HepG2 (cell line): Measurements from ENCODE around the gene PRR22. TPM values are rescaled to one million over a fixed set of nuclear protein-coding genes. Genes with fewer than 3 reads are reported as not detected.
A peak's percentile ranks its signal among the peaks of the same experiment; 100 is the strongest.

Source experiments
- ATAC-seq: fragments of 200-7000 bp; cut with Tn5 transposase; 3 replicates; pipeline ENCODE4 v1.9.1; 2020; ENCODE audit warnings: mild to moderate bottlenecking, moderate library complexity
- BruUV-seq: library from RNA; stranded (reverse); fragments of 400-500 nt; replicated peaks from 2 replicates; lab custom pipeline; 2021; lab: Mats Ljungman, UMichigan
- CTCF ChIA-PET: fragments of 300-600 bp; formaldehyde crosslinking; extraction: SDS; loops from one replicate; lab custom pipeline; 2021; ENCODE audit warnings: low total read pairs, inconsistent platforms, low intra/inter-chr PET ratio; lab: Yijun Ruan, JAX
- POLR2A ChIA-PET: fragments of 350-600 bp; sonication (Branson Sonifier 250); formaldehyde crosslinking; loops from one replicate; lab custom pipeline; 2020; ENCODE audit warnings: antibody characterized with exemption, inconsistent platforms; lab: Yijun Ruan, JAX
- DNase-seq: peaks from one replicate; pipeline ENCODE4 v3.0.0-alpha.2; 2015; ENCODE audit warnings: low spot score
- FAIRE-seq: peaks from 3 replicates; lab custom pipeline; 2011; peaks lifted over from hg19 to GRCh38; lab: Jason Lieb, UNC
- H2AFZ ChIP-seq: one replicate; pipeline ENCODE4 v1.6.1; 2011; ENCODE audit warnings: low read length, inconsistent platforms
- H3K27ac ChIP-seq: fragments of 300-600 bp; 3 replicates; pipeline ENCODE4 v1.8.0; 2011; ENCODE audit warnings: mixed run types, mild to moderate bottlenecking, mixed read lengths, low read length, inconsistent platforms; ENCODE audit not compliant: insufficient read depth; ENCODE audit errors: extremely low read length
- H3K27me3 ChIP-seq, 2 experiments: fragments of 200-600 bp in 1 of 2; 2 replicates in 1 of 2; 3 replicates in 1 of 2; pipeline versions ENCODE4 v1.6.0 to v1.8.0; 2011; ENCODE audit warnings: low read length in 2 of 2, mild to moderate bottlenecking in 2 of 2, moderate library complexity in 2 of 2, inconsistent platforms in 1 of 2; ENCODE audit not compliant: insufficient read depth in 2 of 2, control insufficient read depth in 1 of 2
- H3K36me3 ChIP-seq, 2 experiments: fragments of 200-600 bp in 1 of 2; replicated peaks in 1 of 2; 2 replicates in 1 of 2; 3 replicates in 1 of 2; pipeline versions ENCODE4 v1.5.1 to v1.8.0; 2011; ENCODE audit warnings: low read length in 2 of 2, inconsistent platforms in 1 of 2; ENCODE audit not compliant: insufficient read depth in 2 of 2, control insufficient read depth in 1 of 2
- H3K4me1 ChIP-seq: 2 replicates; pipeline ENCODE4 v1.5.1; 2012; ENCODE audit warnings: low read length, inconsistent platforms; ENCODE audit not compliant: insufficient read depth
- H3K4me2 ChIP-seq: 2 replicates; pipeline ENCODE4 v1.6.0; 2011; ENCODE audit warnings: low read depth, low read length, inconsistent platforms
- H3K4me3 ChIP-seq, 3 experiments: fragments of 200-600 bp in 1 of 3; sonication (generic), shearing (Covaris generic) in 1 of 3; replicated peaks in 1 of 3; 2 replicates each; pipeline ENCODE4 v1.5.1; 2011 to 2016; ENCODE audit warnings: low read length in 3 of 3, inconsistent platforms in 2 of 3, low read depth in 2 of 3, mild to moderate bottlenecking in 2 of 3, control low read depth in 1 of 3, mixed read lengths in 1 of 3; ENCODE audit not compliant: insufficient read depth in 1 of 3
- H3K79me2 ChIP-seq: one replicate; pipeline ENCODE4 v1.6.1; 2011; ENCODE audit warnings: low read length, inconsistent platforms; ENCODE audit not compliant: insufficient read depth
- H3K9ac ChIP-seq: 2 replicates; pipeline ENCODE4 v1.6.0; 2011; ENCODE audit warnings: mild to moderate bottlenecking, low read depth, low read length, inconsistent platforms; ENCODE audit not compliant: insufficient read depth
- H3K9me3 ChIP-seq: 2 replicates; pipeline ENCODE4 v1.5.1; 2012; ENCODE audit warnings: mild to moderate bottlenecking, low read length
- H4K20me1 ChIP-seq: 2 replicates; pipeline ENCODE4 v1.6.0; 2011; ENCODE audit warnings: inconsistent platforms, mild to moderate bottlenecking, low read length, moderate library complexity; ENCODE audit not compliant: insufficient read depth
- GFI1 ChIP-seq: sonication (generic); formaldehyde crosslinking; IDR thresholded peaks from 2 replicates; pipeline ENCODE4 v1.5.0; 2020; ENCODE audit warnings: missing genetic modification reagents, mild to moderate bottlenecking, borderline replicate concordance
- SIN3B ChIP-seq: fragments of 150-350 bp; IDR thresholded peaks from 2 replicates; pipeline ENCODE4 v1.6.1; 2014; ENCODE audit warnings: low read length
- ZBTB4 ChIP-seq: sonication (generic); formaldehyde crosslinking; IDR thresholded peaks from 2 replicates; pipeline ENCODE4 v1.4.0; 2020; ENCODE audit warnings: missing genetic modification reagents, mild to moderate bottlenecking, borderline replicate concordance
- ZFYVE20 ChIP-seq: sonication (generic); formaldehyde crosslinking; IDR thresholded peaks from 2 replicates; pipeline ENCODE4 v1.8.0; 2023; ENCODE audit warnings: low read depth, mild to moderate bottlenecking, moderate library complexity, missing genetic modification reagents, borderline replicate concordance
- ZMYM3 ChIP-seq: sonication (generic); formaldehyde crosslinking; IDR thresholded peaks from 2 replicates; pipeline ENCODE4 v1.5.1; 2020; ENCODE audit warnings: mild to moderate bottlenecking, missing genetic modification reagents
- ZNF260 ChIP-seq: sonication (generic); formaldehyde crosslinking; IDR thresholded peaks from 2 replicates; pipeline ENCODE4 v1.4.0; 2020; ENCODE audit warnings: missing genetic modification reagents, low read depth, mild to moderate bottlenecking, borderline replicate concordance
- ZNF280B ChIP-seq: sonication (generic); formaldehyde crosslinking; IDR thresholded peaks from 2 replicates; pipeline ENCODE4 v1.5.0; 2020; ENCODE audit warnings: missing genetic modification reagents, mild to moderate bottlenecking, borderline replicate concordance
- ZNF784 ChIP-seq: sonication (generic); formaldehyde crosslinking; IDR thresholded peaks from 2 replicates; pipeline ENCODE4 v1.5.1; 2020; ENCODE audit warnings: missing genetic modification reagents, mild to moderate bottlenecking, borderline replicate concordance
- ZSCAN25 ChIP-seq: sonication (generic); formaldehyde crosslinking; IDR thresholded peaks from 2 replicates; pipeline ENCODE4 v1.8.0; 2022; ENCODE audit warnings: mild to moderate bottlenecking, missing genetic modification reagents
- WGBS: methylation state at CpG from one replicate; pipeline ENCODE4 v1.1.6; 2017; ENCODE audit warnings: low lambda C conversion rate; 5-methylcytosine and 5-hydroxymethylcytosine counted together
- in situ Hi-C: cut with HindIII; loops from 2 replicates; pipeline ENCODE4 v1.10.0; 2017; ENCODE audit warnings: low pct_unique_long_range_greater_than_20kb; ENCODE audit not compliant: extremely low pct_ligation_motif_present
- intact Hi-C: fragments of 100-400 bp; cut with micrococcal nuclease; formaldehyde crosslinking; loops from one replicate; pipeline ENCODE4 v1.10.0; 2022; ENCODE audit not compliant: unreplicated experiment
- polyA plus RNA-seq, 8 experiments: library from polyadenylated mRNA; depleted of rRNA in 3 of 8; stranded (reverse) in 7 of 8; unstranded in 1 of 8; fragments of >200 nt; fragmentation: Illumina TruSeq in 4 of 8; extraction: Trizol in 4 of 8; gene quantifications; 2 replicates each; pipeline versions ENCODE4 v1.2.1 to v1.2.3, GENCODE V29; 2011 to 2016; ENCODE audit warnings: low read depth in 4 of 8, missing spikeins in 1 of 8, mixed read lengths in 1 of 8; ENCODE audit not compliant: insufficient read depth in 1 of 8
- total RNA-seq, 5 experiments: library from RNA; depleted of rRNA; stranded (reverse); fragments of >200 nt; fragmentation: Illumina TruSeq; extraction: Trizol; gene quantifications; 2 replicates each; pipeline ENCODE4 v1.2.3, GENCODE V29; 2016; ENCODE audit warnings: low read depth in 1 of 5

Gene PRR22
- total and polyA plus RNA-seq, 2 of the 13 experiments (the other 11 are each of a cell fraction or from before 2014, with no cell fraction given), result 0.84 to 2.3 TPM

- Histone ChIP-seq H3K36me3 (no peaks in the 10 kb centered on the region), H2AFZ (no peak overlapping the region), H3K4me1 (peaks cover 25% of the 10 kb centered on the region), H3K9ac (no peak overlapping the region), H4K20me1 (peaks cover 2% of the 10 kb centered on the region; the same call in 1 of the 2 replicates), H3K27me3 (no peaks in the 10 kb centered on the region), H3K4me3 (no peak overlapping the region), H3K79me2 (no peaks in the 10 kb centered on the region), H3K4me2 (no peak overlapping the region), H3K9me3 (no peaks in the 10 kb centered on the region), H3K27ac (no peak overlapping the region)
- FAIRE-seq, result no peak
- intact Hi-C loops, result no loop called here
- TF ChIP-seq ZMYM3 (peak; percentile 94), SIN3B (no peak)
- no peak for ATAC-seq
- WGBS, result 81% methylated on average over 6 of the region's 6 CpGs
- ChIA-PET CTCF (no interaction called here), POLR2A (no interaction called here)
- no TSS peak for BruUV-seq
- in situ Hi-C loops, result no loop called here
- no peak for DNase-seq
Measured at GRCh38 chr19:5820785-5821184, 36.2 kb upstream of the PRR22 start.

GRCh38 chr19:5818594-5818993, 34.0 kb upstream of the PRR22 start:
- H3K4me3 ChIP-seq, result no peak overlapping the region
- ATAC-seq (no peak), FAIRE-seq (no peak), DNase-seq (no peak)
- ChIA-PET POLR2A (interaction anchor here (1.1 kb wide), 1 partner anchor 9 kb away, joined by 3 read pairs; no protein-coding TSS in a partner anchor), CTCF (no interaction called here)
- TF ChIP-seq ZMYM3, result no peak
- TF ChIP-seq ZNF784, result no peak
- no peak for TF ChIP-seq ZFYVE20 (CRISPR knock-in tag)
- no peak for TF ChIP-seq ZBTB4 (CRISPR knock-in tag)
- no peak for TF ChIP-seq ZNF260
- TF ChIP-seq GFI1, result no peak
- no peak for TF ChIP-seq ZNF280B (CRISPR knock-in tag)
- TF ChIP-seq ZSCAN25 (CRISPR knock-in tag), result no peak
- H3K9ac ChIP-seq, result no peak overlapping the region
- H3K4me1 ChIP-seq, result peaks cover 21% of the 10 kb centered on the region
- in situ Hi-C loops, result no loop called here
- no peaks in the 10 kb centered on the region for H3K27me3 ChIP-seq
- H3K36me3 ChIP-seq, result no peaks in the 10 kb centered on the region
- H3K27ac ChIP-seq, result no peak overlapping the region
- H2AFZ ChIP-seq, result no peak overlapping the region
- H3K9me3 ChIP-seq, result no peaks in the 10 kb centered on the region
- H3K79me2 ChIP-seq, result no peaks in the 10 kb centered on the region
- BruUV-seq, result no TSS peak
- intact Hi-C loops, result no loop called here
- H4K20me1 ChIP-seq, result peaks cover 2% of the 10 kb centered on the region; the same call in 1 of the 2 replicates
- WGBS, result 89% methylated on average over 5 of the region's 10 CpGs
- H3K4me2 ChIP-seq, result no peak overlapping the region
